ENCODE measurements around the gene NUCKS1.

GRCh38 chr1:205706601-205707502 is 43.1 kb downstream of the NUCKS1 start:
- TF ChIP-seq CTCF (conservative IDR thresholded peaks at IDR 0.05) = no peak
- TF ChIP-seq EZH2 (IDR thresholded peaks at IDR 0.05; ENCODE audit: low read depth) = no peak

All from PC-9 (cell line).